Mesenteric fat pad (tissue), 1 donor: ENCODE data around the gene MGAT4A. TPM values are rescaled to one million over a fixed set of nuclear protein-coding genes. Genes with fewer than 3 reads are reported as not detected.
"Not testable (repeated sequence)": the region's sequence is repeated elsewhere in the genome, so short reads cannot be mapped to it uniquely, and the experiment has no call there.

Experiments
- DNase-seq: peaks from one replicate; pipeline ENCODE4 v3.0.0-alpha.2; 2020; ENCODE audit warnings: low spot score
- total RNA-seq: library from RNA; stranded (reverse); fragmentation: NEBNext Ultra II Directional; extraction: Animal tissue kit (Norgen Biotek cat#: 25700); gene quantifications from one replicate; pipeline ENCODE4 v1.2.1, GENCODE V29; 2021
- donor health status: DM: yes; HTN: yes; CAD: no.

The MGAT4A gene
- total RNA-seq, 1 donor from 2014 or later: 50.6 TPM

DNA sequence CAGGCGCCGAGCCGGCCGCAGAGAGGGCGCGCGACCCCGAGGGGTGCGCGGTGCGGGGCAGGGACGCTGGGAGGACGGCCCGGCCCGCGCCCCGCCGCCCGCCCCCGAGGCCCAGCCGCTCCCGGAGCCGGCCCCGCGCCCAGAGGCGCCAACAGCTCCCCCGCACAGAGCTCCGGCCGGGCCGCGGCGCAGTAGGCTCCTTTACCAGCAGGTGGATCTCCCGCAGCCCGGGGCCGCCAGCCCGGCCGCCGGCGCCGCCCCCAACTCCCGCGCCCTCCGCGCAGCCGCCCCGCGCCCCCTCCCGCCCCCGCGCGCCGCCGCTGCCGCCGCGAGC is 258 bp downstream of the MGAT4A start:
- DNase-seq: no peak

DNA sequence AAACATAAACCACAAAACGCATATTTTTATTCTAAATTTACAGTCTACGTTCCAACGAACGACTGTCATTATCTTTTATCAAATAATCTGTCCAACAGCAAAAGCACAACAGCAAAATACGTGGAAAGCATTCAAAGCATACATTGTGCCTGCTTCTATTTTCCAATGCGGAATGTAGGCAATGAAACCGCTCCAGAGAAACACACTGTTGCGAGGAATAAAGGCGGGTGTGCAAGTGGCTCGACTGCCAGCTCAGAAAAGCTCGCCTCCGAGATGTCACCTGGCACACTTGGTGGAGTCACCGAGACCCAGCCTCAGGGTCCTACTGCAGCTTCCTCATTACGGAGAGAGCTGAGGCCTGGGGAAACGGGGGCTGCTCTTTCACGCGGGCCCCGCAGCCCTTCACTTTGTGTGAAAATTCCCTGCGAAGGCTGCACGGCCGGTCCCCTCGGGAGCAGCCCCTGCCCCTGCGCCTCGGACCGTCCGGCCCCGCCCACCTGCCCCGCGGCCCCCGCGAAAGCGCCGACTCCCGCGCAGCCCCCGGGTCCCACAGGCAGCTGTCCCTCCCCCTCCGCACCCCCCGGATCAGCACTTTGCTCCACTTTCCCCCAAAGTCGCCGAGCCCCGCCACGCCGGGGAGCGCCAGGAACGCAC is 752 bp downstream of the MGAT4A start:
- DNase-seq: no peak

DNA sequence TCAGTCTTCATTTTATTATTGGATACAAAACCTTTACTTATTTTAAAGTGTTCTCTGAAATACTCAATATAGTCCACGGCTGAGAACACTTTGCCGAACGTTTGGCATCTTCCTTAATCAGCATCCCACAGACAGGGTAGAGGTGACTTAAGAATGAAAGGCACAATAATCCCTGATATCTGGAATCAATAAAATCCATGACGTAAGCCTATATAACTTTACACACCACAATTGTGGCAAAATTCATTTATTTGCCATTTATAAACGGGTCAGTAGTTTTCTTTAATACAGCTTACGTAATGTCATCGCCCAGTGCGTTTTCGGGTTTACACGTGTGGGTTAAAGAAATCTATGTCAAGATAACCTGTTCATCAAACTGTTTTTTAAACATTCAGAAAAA is 1.3 kb downstream of the MGAT4A start:
- no peak for DNase-seq

DNA sequence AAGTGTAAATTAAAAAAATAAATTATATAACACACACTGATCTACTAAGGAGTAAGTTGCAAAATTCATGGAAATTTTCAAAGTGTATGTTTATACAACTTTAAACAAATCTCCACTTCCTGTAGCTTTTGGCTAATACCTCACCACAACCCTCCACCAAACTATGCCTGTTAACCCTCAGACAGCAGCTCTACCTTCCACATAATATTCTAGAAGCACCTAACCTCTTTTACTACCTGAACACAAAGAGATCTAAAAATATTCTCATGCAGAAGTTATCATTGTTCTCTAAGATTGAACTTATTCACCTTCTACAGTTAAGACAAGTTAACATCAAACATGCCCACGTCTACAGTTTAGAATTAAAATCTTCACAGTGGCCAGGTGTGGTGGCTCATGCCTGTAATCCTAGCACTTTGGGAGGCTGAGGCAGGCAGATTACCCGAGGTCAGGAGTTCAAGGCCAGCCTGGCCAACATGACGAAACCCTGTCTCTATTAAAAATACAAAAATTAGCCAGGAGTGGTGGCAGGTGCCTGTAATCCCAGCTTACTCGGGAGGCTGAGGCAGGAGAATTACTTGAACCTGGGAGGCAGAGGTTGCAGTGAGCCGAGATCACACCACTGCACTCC is 2.7 kb downstream of the MGAT4A start:
- not testable (repeated sequence) for DNase-seq

DNA sequence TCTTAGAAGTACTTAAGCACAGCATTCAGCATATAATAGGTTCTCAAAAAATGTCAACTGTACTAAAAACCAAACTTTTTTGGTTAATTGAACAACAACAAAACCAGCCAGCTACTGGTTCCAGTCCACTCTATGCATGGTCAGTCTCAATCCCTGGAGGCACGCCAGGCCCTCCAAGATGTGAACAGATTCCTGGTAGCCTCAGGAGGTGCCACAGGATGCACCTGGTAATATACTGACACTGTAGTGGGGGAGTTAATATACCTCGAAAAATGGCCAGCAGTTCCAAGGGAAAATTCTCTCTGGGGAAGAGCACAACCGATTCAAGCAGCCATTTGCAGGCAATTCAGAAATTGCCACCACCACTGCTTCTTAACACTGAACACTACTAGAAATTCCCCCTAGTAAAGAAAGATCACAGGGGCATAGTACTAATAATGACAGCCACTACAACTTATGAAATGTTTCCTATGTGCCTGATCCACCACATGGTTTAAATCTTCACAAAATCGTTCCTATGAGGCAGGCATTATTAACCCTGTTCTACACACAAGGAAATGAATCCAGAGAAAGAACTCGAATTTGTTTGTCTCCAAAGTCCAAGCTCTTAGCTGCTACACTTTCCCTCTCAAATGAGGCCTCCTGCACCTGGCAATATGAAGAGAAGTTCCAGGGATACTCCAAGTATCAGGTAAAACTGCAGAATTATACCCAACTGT is 3.4 kb downstream of the MGAT4A start:
- DNase-seq: no peak

DNA sequence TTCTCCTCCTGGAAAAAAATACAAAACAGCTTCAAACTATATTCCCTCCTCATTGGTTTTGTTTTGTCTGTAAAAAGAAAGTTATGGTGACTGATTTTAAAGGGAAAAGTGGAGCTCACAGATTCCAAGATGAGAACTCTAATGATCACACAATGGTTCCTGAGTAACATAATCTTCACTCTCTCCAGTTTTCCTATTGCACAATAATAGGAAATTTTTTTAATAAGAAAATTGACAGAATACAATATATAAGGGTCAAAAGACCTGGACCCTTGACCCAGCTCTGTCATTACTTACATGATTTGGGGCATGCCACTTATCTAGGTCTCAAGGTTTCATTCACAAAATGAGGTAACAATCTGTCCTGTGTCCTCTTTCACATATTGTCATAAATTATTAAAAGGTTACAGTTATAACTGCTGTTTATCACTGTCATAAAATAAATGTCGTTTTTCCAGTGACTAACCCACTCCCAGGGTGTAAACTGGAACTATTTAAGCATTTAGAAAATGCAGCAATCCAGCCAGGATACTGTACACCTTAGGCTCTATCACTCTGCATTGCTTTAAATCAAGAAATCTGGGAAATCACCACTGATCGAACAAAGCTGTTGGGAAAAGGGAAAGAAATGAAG is 4.1 kb downstream of the MGAT4A start:
- DNase-seq: no peak

DNA sequence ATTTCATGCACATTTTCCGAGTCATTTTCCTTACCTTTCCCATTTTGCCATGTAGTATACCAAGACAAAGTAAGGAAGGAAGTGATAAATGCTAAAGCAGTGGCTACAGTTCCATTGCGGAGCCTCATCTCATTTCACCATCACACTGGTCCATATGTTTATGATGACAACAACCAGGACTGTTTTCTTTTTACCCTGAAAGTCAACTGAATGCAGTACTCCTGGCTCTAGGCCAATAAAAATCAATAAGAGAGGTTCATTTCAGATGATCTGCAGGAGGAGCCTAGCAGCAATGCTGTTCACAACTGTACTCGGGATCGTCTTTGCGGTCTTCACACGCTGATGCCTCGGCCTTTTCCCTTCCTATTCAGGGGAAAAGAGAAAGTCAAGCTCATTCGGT is 4.7 kb downstream of the MGAT4A start:
- no peak for DNase-seq

DNA sequence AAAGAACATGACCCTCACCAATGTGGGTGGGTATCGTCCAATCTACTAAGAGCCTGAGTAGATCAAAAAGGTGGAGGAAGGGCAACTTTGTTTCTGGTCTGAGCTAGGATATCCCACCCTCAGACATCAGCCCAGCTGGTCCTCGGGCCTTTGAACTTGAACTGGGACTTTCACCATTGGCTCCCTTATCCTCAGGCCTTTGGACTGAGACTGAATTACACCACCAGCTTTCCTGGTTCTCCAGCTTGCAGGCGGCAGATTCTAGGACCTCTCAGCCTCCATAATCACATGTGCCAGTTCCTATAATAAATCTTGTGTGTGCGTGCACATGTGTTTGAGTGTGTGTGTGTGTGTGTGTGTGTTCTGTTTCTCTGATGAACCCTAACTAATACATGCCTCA is 10.6 kb downstream of the MGAT4A start:
- no peak for DNase-seq

DNA sequence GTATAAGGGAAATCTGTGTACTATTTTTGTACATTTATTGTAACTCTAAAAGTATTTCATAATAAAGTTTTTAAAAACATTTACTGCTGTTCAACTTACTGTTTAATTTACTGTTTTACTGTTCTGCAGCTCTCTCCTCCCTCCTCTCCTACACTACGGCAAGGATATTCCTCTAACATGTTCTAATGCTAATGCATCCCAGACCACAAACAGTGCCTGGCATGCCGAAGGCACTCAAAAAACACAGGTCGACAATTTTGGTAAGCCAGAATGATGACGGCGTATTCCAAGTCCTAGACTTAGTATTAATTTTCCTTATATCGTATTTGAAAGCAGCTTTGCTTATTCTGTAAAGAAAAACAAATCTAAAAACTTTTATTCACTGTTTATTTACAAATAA is 13.3 kb downstream of the MGAT4A start:
- DNase-seq: no peak

DNA sequence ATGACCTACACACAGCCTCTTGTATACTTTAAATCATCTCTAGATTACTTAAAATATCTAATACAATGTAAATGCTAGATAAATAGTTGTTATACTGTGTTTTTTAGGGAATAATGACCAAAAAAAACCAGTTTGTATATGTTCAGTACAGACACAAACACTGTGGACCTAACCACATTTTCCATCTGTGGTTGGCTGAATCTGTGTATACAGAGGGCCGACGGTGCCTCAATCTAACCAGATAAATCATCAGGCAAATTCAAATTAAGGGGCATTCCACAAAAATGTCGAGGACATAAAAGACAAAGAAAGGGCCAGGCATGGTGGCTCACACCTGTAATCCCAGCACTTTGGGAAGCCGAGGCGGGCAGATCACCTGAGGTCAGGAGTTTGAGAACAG is 14.1 kb downstream of the MGAT4A start:
- DNase-seq: no peak

DNA sequence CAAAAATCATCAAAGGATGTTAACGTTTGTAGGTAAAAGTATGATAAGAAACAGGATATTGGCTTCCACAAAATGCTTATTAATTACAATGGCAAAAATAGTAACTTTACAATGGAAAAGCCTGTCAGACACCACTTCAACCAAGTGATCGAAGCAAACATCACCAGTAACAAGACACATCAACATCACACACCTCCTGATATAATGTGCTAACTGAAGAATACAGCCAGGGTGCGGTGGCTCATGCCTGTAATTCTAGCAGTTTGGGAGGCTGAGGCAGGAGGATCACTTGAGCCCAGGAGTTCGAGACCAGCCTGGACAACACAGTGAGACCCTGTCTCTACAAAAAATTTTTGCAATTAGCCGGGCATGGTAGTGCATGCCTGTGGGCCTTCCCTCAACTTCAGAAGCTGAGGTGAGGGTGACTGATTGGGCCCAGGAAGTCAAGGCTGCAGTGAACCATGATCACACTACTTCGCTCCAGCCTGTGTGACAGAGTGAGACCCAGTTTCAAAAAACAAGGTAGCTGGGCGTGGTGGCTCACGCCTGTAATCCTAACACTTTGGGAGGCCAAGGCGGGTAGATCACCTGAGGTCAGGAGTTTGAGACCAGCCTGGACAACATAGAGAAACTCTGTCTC is 15.0 kb downstream of the MGAT4A start:
- DNase-seq: no peak

DNA sequence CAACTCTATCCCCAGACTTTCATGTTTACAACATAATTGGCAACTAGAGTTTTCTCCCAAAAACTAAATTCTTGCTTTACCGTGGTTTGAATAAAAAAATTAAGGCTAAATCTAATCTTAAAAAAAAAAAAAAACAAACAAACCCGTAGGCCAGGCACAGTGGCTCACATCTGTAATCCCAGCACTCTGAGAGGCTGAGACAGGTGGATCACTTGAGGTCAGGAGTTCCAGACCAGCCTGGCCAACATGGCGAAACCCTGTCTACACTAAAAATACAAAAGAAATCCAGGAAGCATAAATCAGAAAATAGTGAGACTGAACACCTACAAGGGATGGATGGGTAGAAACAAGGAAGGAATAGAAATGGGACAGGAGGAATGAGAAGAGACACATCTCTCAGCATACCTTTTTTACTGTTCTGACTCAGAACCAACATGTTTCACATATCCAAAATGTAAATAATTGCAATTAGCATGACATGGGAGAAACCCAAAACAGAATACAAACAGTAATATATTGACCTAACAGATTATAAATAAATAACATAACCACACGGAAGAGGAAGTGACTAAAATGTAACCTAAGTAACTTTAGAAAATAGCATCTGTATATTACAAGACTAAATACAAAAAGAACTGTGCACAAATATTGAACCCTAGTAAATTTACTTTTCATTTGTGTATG is 17.5 kb downstream of the MGAT4A start:
- DNase-seq: no peak

DNA sequence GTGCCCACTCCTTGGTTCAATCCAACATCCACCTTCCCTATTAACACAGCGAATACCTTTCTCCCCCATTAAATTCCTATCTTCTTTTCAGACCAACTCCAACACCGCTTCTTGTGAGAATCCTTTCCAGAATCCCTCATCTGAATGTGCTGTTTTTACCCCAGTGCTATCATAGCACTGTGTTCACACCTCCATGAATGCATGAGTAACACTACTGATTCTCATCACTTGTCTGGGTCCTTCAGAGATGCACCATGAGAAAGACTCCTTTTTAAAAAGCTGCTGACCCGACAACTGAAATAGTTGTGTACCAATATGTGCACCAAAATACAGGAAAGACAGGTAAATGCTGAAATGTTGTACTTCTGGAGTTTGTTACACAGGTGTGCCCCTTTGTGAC is 18.8 kb downstream of the MGAT4A start:
- no peak for DNase-seq

DNA sequence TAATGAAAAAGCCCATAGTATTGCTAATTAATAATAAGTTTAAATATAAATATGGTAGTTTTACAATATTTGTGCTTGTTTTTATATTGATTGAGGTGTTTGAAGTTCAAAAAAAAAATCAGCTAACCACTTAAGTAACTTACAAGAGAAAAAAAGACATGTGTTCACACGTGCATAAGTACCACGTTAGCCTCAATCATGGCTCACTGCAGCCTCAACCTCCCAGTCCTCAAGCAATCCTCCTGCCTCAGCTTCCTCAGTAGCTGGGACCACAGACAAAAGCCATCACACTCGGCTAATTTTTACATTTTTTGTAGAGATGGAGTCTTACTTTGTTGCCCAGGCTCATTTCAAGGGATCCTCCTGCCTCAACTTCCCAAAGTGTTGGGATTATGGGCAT is 19.4 kb downstream of the MGAT4A start:
- DNase-seq: no peak

DNA sequence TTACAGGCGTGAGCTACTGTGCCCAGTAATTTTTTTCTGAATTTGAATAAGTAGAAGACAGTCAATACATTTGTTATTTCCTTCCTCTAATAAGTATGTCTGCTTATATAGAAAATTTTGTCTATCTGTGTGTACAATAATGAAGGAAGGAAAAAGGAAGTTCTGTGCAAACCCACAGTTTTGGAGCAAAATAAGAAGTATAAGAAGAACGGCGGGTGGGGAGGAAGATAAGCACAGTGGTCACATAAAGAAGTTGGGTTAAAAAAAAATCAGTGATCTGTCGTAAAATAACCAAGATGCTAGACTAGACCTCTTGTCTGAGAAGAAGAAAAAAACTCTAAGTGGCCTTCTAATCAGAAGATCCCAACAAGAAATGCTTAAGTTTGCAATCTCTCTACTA is 20.2 kb downstream of the MGAT4A start:
- no peak for DNase-seq

DNA sequence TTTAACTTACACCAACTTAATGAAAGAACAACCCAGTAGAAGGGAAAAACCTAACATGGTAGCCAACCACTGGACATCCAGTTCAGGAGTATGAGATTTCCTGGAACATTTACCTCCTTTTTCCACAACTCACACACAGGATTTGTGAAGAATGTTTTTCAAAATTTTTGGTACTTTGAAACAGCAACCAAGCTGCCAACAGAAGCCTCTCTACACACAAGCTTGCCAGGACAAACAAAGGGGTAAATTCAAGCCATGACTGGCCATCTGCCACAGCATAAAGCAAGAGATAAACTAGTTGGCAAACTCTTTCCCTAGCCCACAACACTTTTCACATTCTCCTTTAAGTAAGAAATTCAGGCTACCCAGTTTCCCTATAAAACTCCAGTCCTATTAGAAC is 21.4 kb downstream of the MGAT4A start:
- no peak for DNase-seq

DNA sequence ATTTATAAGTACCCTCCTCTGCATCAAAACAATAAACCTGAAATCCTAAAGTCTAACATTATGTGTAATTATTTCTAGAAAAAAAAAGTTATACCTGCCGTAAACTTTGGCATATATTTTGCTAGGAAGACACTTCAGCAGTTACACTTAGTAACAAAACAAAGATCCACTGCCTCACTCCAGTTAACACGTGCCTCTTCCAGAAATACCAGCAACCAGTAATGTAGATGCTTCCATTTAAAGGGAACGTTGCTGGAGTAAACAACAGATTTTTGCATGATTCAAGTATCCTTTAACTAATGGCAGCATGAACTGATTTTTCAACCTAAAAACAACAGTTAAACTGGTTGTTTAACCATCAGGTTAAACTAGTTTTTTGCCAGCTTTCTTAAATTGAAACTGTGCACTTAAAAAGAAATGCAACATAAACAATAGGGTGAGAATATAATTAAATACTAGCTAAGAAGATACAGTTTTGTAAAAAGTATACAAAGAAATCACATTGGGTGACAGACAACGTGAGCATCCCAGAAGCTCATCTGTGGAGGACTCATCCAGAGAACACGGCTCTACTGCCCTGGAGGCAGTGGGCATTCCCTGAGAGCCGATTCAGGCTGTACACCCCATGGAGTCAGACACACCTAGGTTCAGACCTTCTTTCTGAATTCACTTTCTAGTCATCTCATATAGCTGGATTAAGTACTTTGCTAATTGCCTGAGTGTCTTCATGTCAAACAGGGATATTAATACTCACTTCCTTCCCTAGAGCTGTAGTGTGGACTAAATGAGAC is 22.3 kb downstream of the MGAT4A start:
- DNase-seq: no peak

DNA sequence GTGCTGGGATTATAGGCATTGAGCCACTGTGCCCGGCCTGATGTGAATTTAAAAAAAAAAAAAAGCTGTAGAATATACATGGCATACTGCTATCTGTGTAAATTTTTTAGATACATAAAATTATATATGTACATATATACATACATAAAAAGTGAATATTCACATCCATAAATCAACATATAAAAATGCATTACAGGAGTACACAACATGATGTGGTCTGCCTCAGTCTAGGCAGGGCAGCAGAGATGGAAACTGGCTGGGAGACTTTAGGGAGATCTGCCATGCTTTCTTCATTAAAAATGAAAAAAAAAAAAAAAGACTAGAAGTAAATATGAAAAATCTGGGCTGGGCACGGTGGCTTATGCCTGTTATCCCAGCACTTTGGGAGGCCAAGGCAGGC is 24.3 kb downstream of the MGAT4A start:
- no peak for DNase-seq

DNA sequence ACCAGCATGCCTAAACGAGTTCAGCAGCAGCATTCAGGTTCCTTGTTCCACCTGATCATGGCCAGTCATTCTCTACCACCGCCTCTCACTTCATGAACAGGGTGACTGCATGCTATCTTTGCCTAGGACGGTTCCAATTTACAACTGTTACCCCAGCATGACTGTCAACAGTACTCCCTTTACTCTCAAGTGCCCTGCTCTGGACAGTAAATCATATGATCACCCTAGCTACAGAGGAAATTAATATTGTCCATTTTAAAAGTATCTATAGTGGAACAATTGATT is 25.7 kb downstream of the MGAT4A start:
- no peak for DNase-seq

DNA sequence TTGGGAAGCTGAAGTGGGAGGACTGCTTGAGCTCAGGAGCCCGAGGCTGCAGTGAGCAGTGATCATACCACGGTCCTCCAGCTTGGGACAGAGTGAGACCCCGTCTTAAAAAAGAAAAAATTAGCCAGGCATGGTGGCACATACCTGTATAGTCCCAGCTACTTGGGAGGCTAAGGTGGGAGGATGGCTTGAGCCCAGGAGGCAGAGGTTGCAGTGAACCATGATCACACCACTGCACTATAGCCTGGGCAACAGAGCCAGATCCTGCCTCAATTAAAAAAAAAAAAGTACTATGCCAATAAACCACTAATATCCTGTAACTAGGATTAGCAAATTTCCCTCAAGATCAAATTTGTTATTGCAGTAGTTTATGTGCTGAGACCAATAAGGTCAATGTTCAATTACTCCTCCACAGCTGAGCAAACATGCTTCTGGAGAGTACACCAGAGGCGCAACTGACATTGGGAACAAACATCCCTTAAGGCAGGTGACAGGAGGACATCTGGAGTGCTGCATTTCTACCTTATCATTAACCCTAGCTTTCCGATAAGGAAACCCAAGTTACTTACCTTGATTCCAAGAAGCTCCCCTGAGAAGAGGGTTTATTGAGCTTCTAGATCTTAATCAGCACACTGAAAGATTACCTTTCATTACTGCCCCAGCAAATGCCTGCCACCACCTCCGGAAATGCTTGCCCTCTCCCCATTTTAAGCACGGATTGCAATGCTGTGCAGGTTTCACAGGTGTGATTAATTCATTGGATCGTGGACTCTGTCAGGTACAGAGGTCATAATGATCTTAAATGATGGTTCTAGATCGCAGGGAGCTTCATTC is 26.2 kb downstream of the MGAT4A start:
- DNase-seq: no peak
